Fibroblast of mammary gland (primary cell): ENCODE results near the gene MEF2B.

ENCODE experiments used
- DNase-seq: peaks from one replicate; pipeline ENCODE4 v3.0.0-alpha.2; 2010; ENCODE audit warnings: low read depth
- H3K4me3 ChIP-seq: 2 replicates; pipeline ENCODE4 v1.5.1; 2011; ENCODE audit warnings: low read depth, mild to moderate bottlenecking, low read length, moderate library complexity; ENCODE audit not compliant: control insufficient read depth
- TF ChIP-seq, protein P1 (sequence below): conservative IDR thresholded peaks from 2 replicates; pipeline ENCODE4 v1.5.1; 2011; ENCODE audit warnings: low read depth, low read length, inconsistent platforms; ENCODE audit not compliant: control insufficient read depth, insufficient read depth

MEF2B gene

DNA sequence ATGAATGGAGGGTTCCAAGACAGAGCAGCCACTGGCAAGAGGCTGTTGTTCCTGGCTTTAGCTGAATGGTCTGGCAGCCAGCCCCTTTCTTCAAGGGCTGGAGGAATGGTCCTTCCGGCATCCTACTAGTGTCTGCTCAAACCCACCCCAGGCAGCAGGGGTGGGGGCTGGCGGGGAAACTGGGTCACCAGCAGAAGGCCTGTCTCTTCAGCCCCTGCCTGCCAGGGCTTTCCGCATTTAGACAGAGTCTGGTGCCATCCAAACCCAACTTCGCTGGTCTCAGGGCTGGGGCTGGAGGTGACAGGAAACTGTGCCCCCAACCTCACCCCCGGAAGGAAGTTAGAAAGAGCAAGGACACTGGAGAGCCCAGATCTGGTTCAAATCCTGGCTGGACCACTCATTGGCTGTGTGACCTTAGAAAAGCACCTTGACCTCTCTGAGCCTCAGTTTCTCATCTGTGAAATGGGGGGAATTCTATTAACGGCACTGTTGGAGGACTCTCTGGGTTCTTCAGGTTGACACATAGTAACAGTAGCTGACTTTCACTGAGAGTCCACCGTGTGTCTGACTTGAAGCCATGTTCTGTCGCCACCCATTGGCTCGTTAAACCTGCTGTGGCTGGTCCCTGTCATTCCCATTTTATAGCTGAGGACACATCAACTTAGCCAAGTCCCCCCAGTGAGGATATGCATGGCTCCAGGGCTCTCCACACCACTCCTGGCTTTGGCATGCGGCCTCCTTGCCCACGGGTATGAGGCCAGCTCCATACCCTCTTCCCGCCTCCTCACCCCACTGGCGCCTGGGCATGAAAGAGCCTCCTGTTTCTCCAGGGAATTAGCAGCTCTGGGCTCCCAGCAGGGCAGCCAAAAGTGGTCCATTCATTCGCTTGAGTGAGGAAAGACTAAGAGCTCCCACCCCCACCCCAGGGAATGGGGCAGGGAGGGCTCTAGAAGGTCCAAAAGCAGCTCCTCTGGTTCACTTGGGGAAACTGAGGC lies 35.6 kb upstream of the MEF2B start:
- TF ChIP-seq, protein P1, sequence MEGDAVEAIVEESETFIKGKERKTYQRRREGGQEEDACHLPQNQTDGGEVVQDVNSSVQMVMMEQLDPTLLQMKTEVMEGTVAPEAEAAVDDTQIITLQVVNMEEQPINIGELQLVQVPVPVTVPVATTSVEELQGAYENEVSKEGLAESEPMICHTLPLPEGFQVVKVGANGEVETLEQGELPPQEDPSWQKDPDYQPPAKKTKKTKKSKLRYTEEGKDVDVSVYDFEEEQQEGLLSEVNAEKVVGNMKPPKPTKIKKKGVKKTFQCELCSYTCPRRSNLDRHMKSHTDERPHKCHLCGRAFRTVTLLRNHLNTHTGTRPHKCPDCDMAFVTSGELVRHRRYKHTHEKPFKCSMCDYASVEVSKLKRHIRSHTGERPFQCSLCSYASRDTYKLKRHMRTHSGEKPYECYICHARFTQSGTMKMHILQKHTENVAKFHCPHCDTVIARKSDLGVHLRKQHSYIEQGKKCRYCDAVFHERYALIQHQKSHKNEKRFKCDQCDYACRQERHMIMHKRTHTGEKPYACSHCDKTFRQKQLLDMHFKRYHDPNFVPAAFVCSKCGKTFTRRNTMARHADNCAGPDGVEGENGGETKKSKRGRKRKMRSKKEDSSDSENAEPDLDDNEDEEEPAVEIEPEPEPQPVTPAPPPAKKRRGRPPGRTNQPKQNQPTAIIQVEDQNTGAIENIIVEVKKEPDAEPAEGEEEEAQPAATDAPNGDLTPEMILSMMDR: no peak
- no peak for DNase-seq
- no peak overlapping the region for H3K4me3 ChIP-seq

DNA sequence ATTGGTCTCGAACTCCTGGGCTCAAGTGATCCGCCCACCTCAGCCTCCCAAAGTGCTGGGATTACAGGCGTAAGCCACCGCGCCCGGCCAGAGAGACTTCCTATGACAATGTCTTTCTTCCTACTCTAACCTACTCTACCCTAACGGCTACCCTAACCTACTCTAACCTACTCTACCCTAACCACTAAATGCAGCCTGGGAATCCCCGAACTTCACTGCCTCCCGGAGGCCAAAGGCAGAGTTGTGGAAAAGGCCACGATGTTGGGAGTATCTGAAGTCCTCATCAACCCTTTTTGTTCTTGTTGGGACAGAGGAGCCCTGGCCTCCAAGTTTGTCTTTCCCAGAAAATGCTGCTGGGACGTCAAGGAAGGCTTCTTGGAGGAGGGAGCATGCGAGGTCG lies 34.1 kb upstream of the MEF2B start:
- H3K4me3 ChIP-seq: no peak overlapping the region
- DNase-seq: no peak
- TF ChIP-seq, protein P1: no peak

DNA sequence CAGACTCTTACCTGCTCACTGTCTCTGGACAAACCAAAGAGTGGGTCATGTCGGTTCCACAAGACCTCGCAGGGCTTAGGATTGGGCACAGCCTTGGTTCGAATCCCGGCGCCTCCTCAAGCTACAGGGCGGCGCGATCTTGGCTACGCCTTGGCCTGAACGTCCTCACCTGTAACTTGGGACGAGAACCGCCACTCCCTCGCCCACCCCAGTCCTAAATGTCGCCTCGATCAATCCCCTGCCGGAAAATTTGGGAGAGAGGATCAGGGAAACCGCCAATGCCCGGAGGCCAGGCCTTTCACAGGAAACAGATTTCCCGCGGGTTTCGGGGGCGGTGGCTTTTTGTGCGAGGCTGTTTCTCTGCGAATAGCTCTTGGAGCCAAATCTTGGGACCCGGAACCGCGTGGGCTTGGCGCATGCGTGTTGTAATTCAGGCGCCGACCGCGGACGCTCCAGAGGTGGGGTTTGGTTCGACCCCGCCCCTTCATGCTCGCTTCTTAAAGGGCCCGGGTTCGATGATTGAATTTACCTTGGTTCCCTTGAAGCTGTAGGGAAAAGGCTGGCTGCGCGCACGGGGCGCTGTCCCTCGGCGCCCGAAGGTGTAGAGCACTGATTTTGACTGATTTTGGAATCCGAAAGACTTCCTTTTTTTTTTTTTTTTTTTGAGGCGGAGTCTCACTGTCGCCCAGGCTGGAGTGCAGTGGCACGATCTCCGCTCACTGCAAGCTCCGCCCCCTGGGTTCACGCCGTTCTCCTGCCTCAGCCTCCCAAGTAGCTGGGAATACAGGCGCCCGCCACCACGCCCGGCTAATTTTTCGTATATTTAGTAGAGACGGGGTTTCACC lies 33.2 kb upstream of the MEF2B start, which contains the start of gene NR2C2AP:
NR2C2AP (minus strand) TSS at position 403 of the 845 bp plus-strand sequence; CDS start at position 49, 354 bp downstream.
- peak within 1 kb of the TSS; percentile 71 for H3K4me3 ChIP-seq
- TF ChIP-seq, protein P1: no peak
- peak; percentile 89 for DNase-seq

DNA sequence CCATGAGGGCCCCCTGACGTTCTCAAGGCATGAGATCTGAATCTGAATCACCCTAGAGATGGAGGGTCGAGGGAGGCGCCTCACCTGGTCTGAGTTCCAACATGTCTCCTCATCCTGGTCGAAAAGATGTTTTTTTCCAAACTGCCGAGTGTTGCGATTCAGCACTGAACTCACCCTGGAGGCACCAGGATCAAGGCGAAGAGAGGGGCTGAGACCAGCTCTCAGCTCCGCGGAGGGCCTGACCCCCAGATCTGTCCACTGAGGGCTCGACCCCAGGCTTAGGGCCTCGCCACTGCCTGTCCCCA lies 32.6 kb upstream of the MEF2B start:
- peak overlapping the region; percentile 71 for H3K4me3 ChIP-seq
- TF ChIP-seq, protein P1: no peak
- peak; percentile 9 for DNase-seq

DNA sequence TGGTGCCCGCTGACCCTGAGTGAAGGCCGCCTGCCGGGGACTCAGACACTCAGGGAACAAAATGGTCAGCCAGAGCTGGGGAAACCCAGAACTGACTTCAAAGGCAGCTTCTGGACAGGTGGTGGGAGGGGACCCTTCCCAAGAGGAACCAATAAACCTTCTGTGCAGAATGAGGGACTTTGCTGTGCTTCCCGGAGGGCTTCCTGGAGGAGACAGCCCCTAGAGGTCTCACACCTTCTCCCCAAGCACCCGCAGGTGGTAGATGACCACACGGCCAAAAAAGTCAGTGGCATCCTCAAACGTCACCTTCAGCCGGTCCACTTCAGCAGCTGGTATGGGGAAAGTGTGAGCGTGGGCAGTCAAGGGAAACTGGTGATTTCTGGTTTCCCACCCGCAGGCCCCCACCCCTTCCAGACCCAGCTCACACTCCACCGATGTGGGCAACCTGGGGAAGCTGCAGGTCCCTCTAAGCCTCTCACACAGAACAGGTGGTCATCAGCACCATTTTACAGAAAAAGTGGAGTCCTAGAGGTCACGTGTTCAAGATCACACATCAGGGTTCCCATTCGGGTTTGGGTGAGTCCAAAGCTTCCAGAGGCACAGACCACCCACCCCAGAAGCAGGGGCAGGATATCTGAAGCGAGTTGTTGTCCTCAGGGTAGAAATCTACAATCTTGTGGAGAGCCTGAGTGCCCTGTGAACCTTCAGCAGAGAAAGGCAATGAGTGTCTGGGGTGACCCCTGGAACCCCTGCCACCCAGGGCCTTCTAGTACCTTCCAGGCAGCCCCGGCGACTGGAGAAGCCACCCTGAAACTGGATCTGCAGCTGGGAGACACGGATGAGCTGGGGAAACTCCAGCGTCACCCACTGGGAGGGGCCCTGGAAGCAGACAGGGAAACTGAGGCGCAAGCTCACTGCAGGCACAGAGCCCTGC lies 31.9 kb upstream of the MEF2B start:
- H3K4me3 ChIP-seq: peak overlapping the region; percentile 71
- DNase-seq: no peak
- TF ChIP-seq, protein P1: no peak

DNA sequence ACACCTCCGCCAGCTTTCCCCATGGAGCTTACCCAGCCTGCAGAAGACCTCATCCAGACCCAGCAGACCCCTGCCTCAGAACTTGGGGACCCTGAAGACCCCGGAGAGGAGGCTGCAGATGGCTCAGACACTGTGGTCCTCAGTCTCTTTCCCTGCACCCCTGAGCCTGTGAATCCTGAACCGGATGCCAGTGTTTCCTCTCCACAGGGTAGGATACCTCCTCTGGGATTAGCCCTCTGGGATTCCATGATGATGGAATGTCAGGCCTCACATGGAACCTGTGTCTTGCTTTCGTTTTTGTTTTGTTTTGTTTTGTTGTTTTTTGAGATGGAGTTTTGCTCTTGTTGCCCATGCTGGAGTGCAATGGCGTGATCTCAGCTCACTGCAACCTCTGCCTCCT lies 23.9 kb upstream of the MEF2B start:
- TF ChIP-seq, protein P1: no peak
- DNase-seq: no peak
- peak overlapping the region; percentile 98 for H3K4me3 ChIP-seq
